ENCODE measurements around the gene URM1.

- TF ChIP-seq EZH2 (IDR thresholded peaks at IDR 0.05) = no peak
- no peak for TF ChIP-seq POLR2AphosphoS5 (IDR thresholded peaks at IDR 0.05; ENCODE audit: borderline replicate concordance, low read depth, low read length)
These were observed 19.1 kb downstream of the URM1 start for GRCh38 chr9:128390150-128390812.

All from SK-N-MC (cell line).